ENCODE results near the gene HPS5.

Gene HPS5

DNA sequence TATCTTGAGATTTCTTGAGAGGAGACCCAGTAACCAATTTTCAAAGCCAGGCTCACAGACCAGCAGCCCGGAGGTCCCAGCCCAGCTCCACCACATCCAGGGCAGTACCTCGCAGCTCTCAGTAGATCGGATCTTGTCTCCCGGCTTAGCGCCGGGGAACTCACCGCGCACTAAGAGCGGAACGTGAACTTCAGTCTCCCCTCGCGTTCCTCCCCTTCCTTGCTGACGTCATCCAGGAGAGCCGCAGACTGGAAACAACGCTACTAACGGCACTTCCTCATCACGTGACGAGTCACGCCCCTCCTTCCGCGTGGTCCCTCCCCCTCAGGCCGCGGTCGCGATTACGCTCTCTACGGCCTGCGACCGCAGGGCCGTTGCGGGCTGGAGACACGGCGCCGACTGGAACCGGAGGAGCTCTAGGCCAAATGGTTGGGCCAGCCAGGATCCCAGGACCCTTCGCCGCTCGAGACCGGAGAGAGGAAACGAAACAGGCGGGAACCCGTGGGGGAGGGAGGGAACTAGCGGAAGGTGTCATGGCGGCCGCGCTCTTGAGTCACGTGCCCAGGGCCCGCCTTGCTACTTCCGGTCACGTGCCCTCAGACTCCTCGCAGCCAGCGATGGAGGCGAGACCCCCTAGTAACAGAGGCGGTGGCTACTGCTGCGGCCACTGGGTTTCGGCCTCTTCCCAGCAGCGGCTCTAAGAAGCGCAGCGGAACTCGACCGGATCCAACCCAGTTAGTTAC is at the start of gene HPS5, which contains the start of gene GTF2H1:
HPS5 (minus strand) TSS at position 172 of the 743 bp plus-strand sequence. CDS start 4,282 bp downstream, outside the sequence.
GTF2H1 (plus strand) TSS at position 599 of the 743 bp plus-strand sequence. CDS start 10,508 bp downstream, outside the sequence.
- H3K9me3 Mint-ChIP-seq, result no peaks in the 10 kb centered on the region
- peak; percentile 95 for ATAC-seq
- H3K27ac Mint-ChIP-seq, result peak within 1 kb of the TSS; percentile 99
- H3K4me3 Mint-ChIP-seq, result peak within 1 kb of the TSS; percentile 99
- H3K4me1 Mint-ChIP-seq, result peaks cover 69% of the 10 kb centered on the region
- H3K36me3 Mint-ChIP-seq, result peaks cover 27% of the 10 kb centered on the region
- H3K27me3 Mint-ChIP-seq, result no peaks in the 10 kb centered on the region

GRCh38 chr11:18371279-18371678 is 49.3 kb upstream of the HPS5 start:
- Mint-ChIP-seq H3K4me1 (no peaks in the 10 kb centered on the region), H3K27ac (no peak overlapping the region), H3K27me3 (no peaks in the 10 kb centered on the region), H3K36me3 (peaks cover 9% of the 10 kb centered on the region), H3K4me3 (no peak overlapping the region), H3K9me3 (no peaks in the 10 kb centered on the region)
- no peak for ATAC-seq

DNA sequence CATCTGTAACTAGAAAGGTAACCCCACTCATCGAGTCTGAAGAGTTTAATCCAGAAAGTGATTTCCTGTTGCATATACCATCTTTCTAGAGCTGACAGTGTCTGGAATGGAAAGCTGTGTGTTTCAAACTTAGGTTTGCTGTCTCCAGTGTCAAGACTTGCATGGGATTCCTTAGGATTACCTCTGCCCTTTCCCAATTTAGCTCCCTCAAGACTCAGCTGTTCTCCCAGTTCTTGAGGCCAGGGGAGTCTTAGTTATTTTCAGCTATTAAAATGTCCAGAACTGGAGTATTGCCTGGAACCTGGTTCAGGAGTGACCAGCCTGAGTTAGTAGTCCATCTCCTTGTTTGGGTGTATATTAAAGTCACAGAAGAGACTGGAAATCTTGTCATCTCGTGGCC is 47.5 kb upstream of the HPS5 start:
- H3K4me3 Mint-ChIP-seq, result no peak overlapping the region
- H3K9me3 Mint-ChIP-seq, result no peaks in the 10 kb centered on the region
- no peaks in the 10 kb centered on the region for H3K27me3 Mint-ChIP-seq
- no peak overlapping the region for H3K27ac Mint-ChIP-seq
- no peaks in the 10 kb centered on the region for H3K4me1 Mint-ChIP-seq
- H3K36me3 Mint-ChIP-seq, result peaks cover 19% of the 10 kb centered on the region
- ATAC-seq, result no peak

- no peak overlapping the region for H3K27ac Mint-ChIP-seq
- H3K4me3 Mint-ChIP-seq, result no peak overlapping the region
- H3K4me1 Mint-ChIP-seq, result no peaks in the 10 kb centered on the region
- H3K27me3 Mint-ChIP-seq, result no peaks in the 10 kb centered on the region
- peaks cover 23% of the 10 kb centered on the region for H3K36me3 Mint-ChIP-seq
- H3K9me3 Mint-ChIP-seq, result no peaks in the 10 kb centered on the region
- ATAC-seq, result no peak
Measured at GRCh38 chr11:18368221-18368620, 46.3 kb upstream of the HPS5 start.

DNA sequence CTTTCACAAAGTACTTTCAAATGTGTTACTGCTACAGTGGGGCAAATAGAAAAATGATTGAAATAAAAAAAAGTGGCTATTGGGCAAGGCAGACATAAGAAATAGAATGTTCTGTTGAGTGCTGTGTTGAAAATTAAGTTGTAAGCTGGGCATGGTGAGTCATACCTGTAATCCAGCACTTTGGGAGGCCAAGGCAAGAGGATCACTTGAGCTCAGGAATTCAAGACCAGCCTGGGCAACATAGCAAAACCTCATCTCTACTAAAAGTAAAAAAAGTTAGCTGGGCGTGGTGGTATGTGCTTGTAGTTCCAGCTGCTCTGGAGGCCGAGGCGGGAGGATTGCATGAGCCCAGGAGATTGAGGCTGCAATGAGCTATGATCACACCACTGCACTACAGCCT is 45.5 kb upstream of the HPS5 start:
- no peaks in the 10 kb centered on the region for H3K27me3 Mint-ChIP-seq
- H3K4me1 Mint-ChIP-seq, result no peaks in the 10 kb centered on the region
- no peaks in the 10 kb centered on the region for H3K9me3 Mint-ChIP-seq
- H3K36me3 Mint-ChIP-seq, result peaks cover 23% of the 10 kb centered on the region
- H3K4me3 Mint-ChIP-seq, result no peak overlapping the region
- H3K27ac Mint-ChIP-seq, result no peak overlapping the region
- ATAC-seq, result no peak

- H3K27ac Mint-ChIP-seq, result no peak overlapping the region
- no peaks in the 10 kb centered on the region for H3K4me1 Mint-ChIP-seq
- no peaks in the 10 kb centered on the region for H3K27me3 Mint-ChIP-seq
- H3K9me3 Mint-ChIP-seq, result no peaks in the 10 kb centered on the region
- H3K36me3 Mint-ChIP-seq, result peaks cover 25% of the 10 kb centered on the region
- no peak for ATAC-seq
- no peak overlapping the region for H3K4me3 Mint-ChIP-seq
Measured at GRCh38 chr11:18366286-18366685, 44.3 kb upstream of the HPS5 start.

DNA sequence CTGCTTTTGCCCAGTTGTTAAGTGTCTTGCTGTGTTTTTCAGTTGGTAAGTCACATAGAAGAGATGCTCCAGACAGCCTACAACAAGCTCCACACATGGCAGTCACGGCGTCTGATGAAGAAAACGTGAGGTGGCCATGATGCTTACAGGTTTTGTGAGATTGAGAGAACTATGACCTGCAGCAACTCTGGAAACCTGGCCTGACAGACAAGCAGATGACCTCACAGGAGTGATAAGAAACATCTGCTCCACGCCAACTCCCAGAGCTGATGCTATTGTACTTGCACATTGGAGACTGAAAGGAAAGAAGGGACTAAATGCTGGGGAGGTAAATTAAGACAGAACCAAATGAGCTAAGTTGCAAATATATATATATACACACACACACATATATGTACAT is 43.8 kb upstream of the HPS5 start:
- Mint-ChIP-seq H3K4me1 (no peaks in the 10 kb centered on the region), H3K27me3 (no peaks in the 10 kb centered on the region), H3K36me3 (peaks cover 28% of the 10 kb centered on the region), H3K9me3 (no peaks in the 10 kb centered on the region), H3K27ac (no peak overlapping the region), H3K4me3 (no peak overlapping the region)
- ATAC-seq, result no peak

- Mint-ChIP-seq H3K4me1 (no peaks in the 10 kb centered on the region), H3K9me3 (no peaks in the 10 kb centered on the region), H3K27me3 (no peaks in the 10 kb centered on the region), H3K4me3 (no peak overlapping the region), H3K27ac (no peak overlapping the region), H3K36me3 (peaks cover 28% of the 10 kb centered on the region)
- ATAC-seq, result no peak
Measured at GRCh38 chr11:18364495-18365073, 42.6 kb upstream of the HPS5 start.

DNA sequence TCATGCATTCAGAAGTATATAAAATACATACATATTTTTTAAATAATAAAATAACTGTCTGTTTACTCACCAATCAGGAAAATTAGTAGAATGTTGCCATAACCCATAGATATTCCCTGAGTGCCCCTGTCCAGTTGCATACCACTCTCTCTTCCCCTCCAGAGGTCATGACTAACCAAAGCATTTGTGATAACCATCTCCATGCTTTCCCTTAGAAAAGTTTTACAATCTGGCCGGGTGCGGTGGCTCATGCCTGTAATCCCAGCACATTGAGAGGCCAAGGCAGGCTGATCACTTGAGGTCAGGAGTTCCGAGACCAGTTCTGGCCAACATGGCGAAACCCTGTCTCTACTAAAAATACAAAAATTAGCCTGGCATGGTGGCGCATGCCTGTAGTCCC is 39.2 kb upstream of the HPS5 start:
- H3K9me3 Mint-ChIP-seq, result no peaks in the 10 kb centered on the region

DNA sequence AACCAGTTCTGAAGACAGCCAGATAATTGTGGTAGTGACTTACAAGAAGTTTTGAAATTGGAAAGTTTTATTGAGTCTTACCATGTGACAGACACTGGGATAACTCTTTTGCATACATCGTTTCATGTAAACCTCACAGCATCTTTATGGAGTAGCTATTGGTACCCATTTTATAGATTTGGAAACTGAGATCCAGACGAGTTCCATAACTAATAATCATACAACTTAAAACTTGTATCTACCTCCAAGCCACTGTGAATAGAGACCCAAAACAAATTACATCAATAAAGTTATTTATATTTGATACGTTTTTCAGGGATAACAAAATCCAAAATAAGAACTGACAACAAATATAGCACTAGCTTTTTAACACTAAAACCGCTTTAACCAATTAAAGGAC is 36.7 kb upstream of the HPS5 start:
- no peak for ATAC-seq
- no peaks in the 10 kb centered on the region for H3K4me1 Mint-ChIP-seq
- H3K9me3 Mint-ChIP-seq, result no peaks in the 10 kb centered on the region
- no peak overlapping the region for H3K4me3 Mint-ChIP-seq
- H3K36me3 Mint-ChIP-seq, result peaks cover 41% of the 10 kb centered on the region
- H3K27ac Mint-ChIP-seq, result no peak overlapping the region
- no peaks in the 10 kb centered on the region for H3K27me3 Mint-ChIP-seq

More for the DNA sequence above, 39.2 kb upstream of the HPS5 start:
- Mint-ChIP-seq H3K27me3 (no peaks in the 10 kb centered on the region), H3K27ac (no peak overlapping the region), H3K4me1 (no peaks in the 10 kb centered on the region), H3K4me3 (no peak overlapping the region), H3K36me3 (peaks cover 42% of the 10 kb centered on the region)
- no peak for ATAC-seq

DNA sequence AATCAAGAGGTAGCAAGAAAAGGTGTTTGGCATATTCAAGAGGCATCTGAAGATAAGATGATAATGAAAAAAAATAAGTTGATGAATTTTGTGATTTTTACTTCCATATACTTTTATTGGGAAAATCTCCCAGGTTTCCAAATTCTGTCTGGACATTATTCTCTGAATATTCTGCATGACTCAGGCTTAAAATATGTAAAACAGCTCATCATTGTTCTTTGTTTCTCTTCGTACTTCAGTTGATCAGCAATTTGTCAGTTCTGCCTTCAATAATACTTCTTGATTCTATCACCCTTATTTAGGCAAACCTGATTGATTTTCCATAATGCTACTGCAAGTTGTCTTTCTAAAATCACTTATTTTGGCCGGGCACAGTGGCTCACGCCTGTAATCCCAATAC is 30.6 kb upstream of the HPS5 start:
- no peaks in the 10 kb centered on the region for H3K4me1 Mint-ChIP-seq
- H3K4me3 Mint-ChIP-seq, result no peak overlapping the region
- peaks cover 47% of the 10 kb centered on the region for H3K36me3 Mint-ChIP-seq
- H3K27me3 Mint-ChIP-seq, result no peaks in the 10 kb centered on the region
- no peaks in the 10 kb centered on the region for H3K9me3 Mint-ChIP-seq
- no peak overlapping the region for H3K27ac Mint-ChIP-seq
- ATAC-seq, result no peak

GRCh38 chr11:18347471-18348125 is 25.7 kb upstream of the HPS5 start:
- H3K4me1 Mint-ChIP-seq, result no peaks in the 10 kb centered on the region
- H3K27ac Mint-ChIP-seq, result no peak overlapping the region
- peaks cover 45% of the 10 kb centered on the region for H3K36me3 Mint-ChIP-seq
- no peak for ATAC-seq
- no peak overlapping the region for H3K4me3 Mint-ChIP-seq
- no peaks in the 10 kb centered on the region for H3K27me3 Mint-ChIP-seq
- H3K9me3 Mint-ChIP-seq, result no peaks in the 10 kb centered on the region

- Mint-ChIP-seq H3K36me3 (peaks cover 62% of the 10 kb centered on the region), H3K4me1 (peaks cover 39% of the 10 kb centered on the region), H3K27ac (peak overlapping the region; percentile 73), H3K4me3 (no peak overlapping the region), H3K27me3 (no peaks in the 10 kb centered on the region), H3K9me3 (no peaks in the 10 kb centered on the region)
- no peak for ATAC-seq
Measured at GRCh38 chr11:18332891-18333290, 11.0 kb upstream of the HPS5 start.

GRCh38 chr11:18332302-18332701 is 10.4 kb upstream of the HPS5 start:
- Mint-ChIP-seq H3K9me3 (no peaks in the 10 kb centered on the region), H3K27ac (peak overlapping the region; percentile 73), H3K27me3 (no peaks in the 10 kb centered on the region), H3K36me3 (peaks cover 62% of the 10 kb centered on the region), H3K4me3 (peak overlapping the region; percentile 6), H3K4me1 (peaks cover 39% of the 10 kb centered on the region)
- ATAC-seq, result no peak

DNA sequence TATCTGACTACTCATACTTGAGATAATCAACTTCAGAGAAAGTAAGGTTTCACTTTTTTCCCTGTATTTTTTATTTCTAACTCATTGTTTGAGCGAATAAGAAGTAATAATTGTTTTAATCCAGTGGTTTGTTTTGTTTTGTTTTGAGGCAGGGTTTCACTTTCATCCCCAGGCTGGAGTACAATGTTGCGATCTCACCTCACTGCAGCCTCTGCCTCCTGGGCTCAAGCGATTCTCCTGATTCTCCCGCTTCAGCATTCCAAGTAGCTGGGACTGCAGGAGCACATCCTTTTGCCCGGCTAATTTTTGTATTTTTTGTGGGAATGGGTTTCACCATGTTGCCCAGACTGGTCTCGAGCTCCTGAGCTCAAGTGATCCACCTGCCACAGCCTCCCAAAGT is 9.0 kb upstream of the HPS5 start:
- Mint-ChIP-seq H3K9me3 (no peaks in the 10 kb centered on the region), H3K27ac (peak overlapping the region; percentile 79), H3K36me3 (peaks cover 60% of the 10 kb centered on the region), H3K27me3 (no peaks in the 10 kb centered on the region), H3K4me3 (no peak overlapping the region), H3K4me1 (peaks cover 44% of the 10 kb centered on the region)
- no peak for ATAC-seq
